SK-N-SH (cell line): ENCODE results near the gene LGSN. TPM values are rescaled to one million over a fixed set of nuclear protein-coding genes. Genes with fewer than 3 reads are reported as not detected.

Source experiments
- CTCF ChIA-PET: fragments of 300-600, 350-600 bp; formaldehyde crosslinking; extraction: SDS; loops from one replicate; lab custom pipeline; 2021; lab: Yijun Ruan, JAX
- POLR2A ChIA-PET: fragments of 350-600 bp; sonication (Branson Sonifier 250); formaldehyde crosslinking; extraction: SDS; loops from one replicate; lab custom pipeline; 2020; ENCODE audit warnings: antibody characterized with exemption, inconsistent platforms; lab: Yijun Ruan, JAX
- DNase-seq: peaks from one replicate; pipeline ENCODE4 v3.0.0; 2012
- H2AFZ ChIP-seq: fragments of 200-600 bp; sonication (generic); 2 replicates; pipeline ENCODE4 v1.8.1; 2016; ENCODE audit warnings: antibody characterized with exemption, mild to moderate bottlenecking, low read depth
- H3F3A ChIP-seq: fragments of 200-600 bp; sonication (generic); replicated peaks from 2 replicates; pipeline ENCODE3; 2016; ENCODE audit warnings: antibody characterized with exemption, mild to moderate bottlenecking; ENCODE audit not compliant: insufficient read depth
- H3K27ac ChIP-seq, 2 experiments: fragments of 200-500 bp in 1 of 2; fragments of 200-600 bp in 1 of 2; sonication (Bioruptor generic) in 1 of 2; sonication (generic), shearing (Covaris generic) in 1 of 2; 2 replicates each; pipeline versions ENCODE4 v1.5.1 to v1.6.1; 2014 to 2016; ENCODE audit warnings: low read depth in 2 of 2, inconsistent platforms in 1 of 2, low read length in 1 of 2, mild to moderate bottlenecking in 1 of 2, mixed read lengths in 1 of 2
- H3K27me3 ChIP-seq: fragments of 200-600 bp; sonication (generic), shearing (Covaris generic); 2 replicates; pipeline ENCODE4 v1.6.1; 2016; ENCODE audit warnings: mixed run types; ENCODE audit not compliant: insufficient read depth
- H3K36me3 ChIP-seq, 2 experiments: fragments of 200-500 bp in 1 of 2; fragments of 200-600 bp in 1 of 2; sonication (Bioruptor generic) in 1 of 2; sonication (generic) in 1 of 2; replicated peaks in 1 of 2; 2 replicates each; pipeline versions ENCODE3 to v1.5.1; 2014 to 2016; ENCODE audit warnings: low read length in 1 of 2, mild to moderate bottlenecking in 1 of 2; ENCODE audit not compliant: insufficient read depth in 2 of 2, control insufficient read depth in 1 of 2
- H3K4me1 ChIP-seq, 2 experiments: fragments of 200-500 bp in 1 of 2; fragments of 200-600 bp in 1 of 2; sonication (Bioruptor generic) in 1 of 2; sonication (generic), shearing (Covaris generic) in 1 of 2; 2 replicates each; pipeline versions ENCODE4 v1.5.1 to v1.6.1; 2014 to 2016; ENCODE audit warnings: low read depth in 1 of 2, low read length in 1 of 2, mixed run types in 1 of 2; ENCODE audit not compliant: insufficient read depth in 2 of 2, control insufficient read depth in 1 of 2
- H3K4me2 ChIP-seq: fragments of 200-600 bp; sonication (generic), shearing (Covaris generic); 2 replicates; pipeline ENCODE4 v1.6.1; 2017; ENCODE audit warnings: mixed run types
- H3K4me3 ChIP-seq, 2 experiments: fragments of 200-500 bp in 1 of 2; fragments of 200-600 bp in 1 of 2; sonication (Bioruptor generic) in 1 of 2; sonication (generic), shearing (Covaris generic) in 1 of 2; 2 replicates each; pipeline versions ENCODE4 v1.5.1 to v1.8.1; 2014 to 2016; ENCODE audit warnings: low read depth in 2 of 2, inconsistent platforms in 1 of 2, low read length in 1 of 2, mild to moderate bottlenecking in 1 of 2, mixed read lengths in 1 of 2, moderate library complexity in 1 of 2
- H3K79me2 ChIP-seq: fragments of 200-600 bp; sonication (generic); 2 replicates; pipeline ENCODE4 v1.8.1; 2017; ENCODE audit warnings: mild to moderate bottlenecking; ENCODE audit not compliant: insufficient read depth
- H3K9ac ChIP-seq: fragments of 200-600 bp; sonication (generic); 2 replicates; pipeline ENCODE4 v1.6.1; 2017; ENCODE audit warnings: mixed run types
- H3K9me2 ChIP-seq: fragments of 200-600 bp; sonication (generic); 2 replicates; pipeline ENCODE4 v1.6.1; 2017; ENCODE audit warnings: mixed run types
- H3K9me3 ChIP-seq: fragments of 200-600 bp; sonication (generic); 2 replicates; pipeline ENCODE4 v1.6.1; 2017; ENCODE audit warnings: mixed run types, mild to moderate bottlenecking, moderate library complexity
- H4K20me1 ChIP-seq: fragments of 200-600 bp; sonication (generic); 2 replicates; pipeline ENCODE4 v1.6.1; 2017; ENCODE audit warnings: mild to moderate bottlenecking, mixed run types; ENCODE audit not compliant: insufficient read depth
- FOSL2 ChIP-seq: IDR thresholded peaks from 2 replicates; pipeline ENCODE4 v1.4.0; 2012; ENCODE audit warnings: low read depth, mild to moderate bottlenecking, moderate library complexity, borderline replicate concordance
- FOXJ3 ChIP-seq: sonication (generic); formaldehyde crosslinking; IDR thresholded peaks from 2 replicates; pipeline ENCODE4 v1.5.1; 2020; ENCODE audit warnings: mild to moderate bottlenecking, missing genetic modification reagents
- GATA2 ChIP-seq: sonication (generic); formaldehyde crosslinking; IDR thresholded peaks from 2 replicates; pipeline ENCODE4 v1.5.0; 2020; ENCODE audit warnings: mild to moderate bottlenecking, missing genetic modification reagents
- RAD21 ChIP-seq: IDR thresholded peaks from 2 replicates; pipeline ENCODE4 v1.6.1; 2012; ENCODE audit warnings: mild to moderate bottlenecking, low read length
- RFX5 ChIP-seq: IDR thresholded peaks from 2 replicates; pipeline ENCODE4 v1.6.1; 2012; ENCODE audit warnings: mild to moderate bottlenecking, improper control_type of control experiment, low read length
- RXRA ChIP-seq: IDR thresholded peaks from 2 replicates; pipeline ENCODE4 v1.4.0; 2012; ENCODE audit warnings: low read depth, mild to moderate bottlenecking, borderline replicate concordance
- SIN3A ChIP-seq: IDR thresholded peaks from 2 replicates; pipeline ENCODE4 v1.6.1; 2012; ENCODE audit warnings: low read depth, mild to moderate bottlenecking, low read length, moderate library complexity, borderline replicate concordance
- TCF12 ChIP-seq: IDR thresholded peaks from 2 replicates; pipeline ENCODE4 v1.4.0; 2012
- WGBS: methylation state at CpG from one replicate; pipeline ENCODE4 v1.1.6; 2017; ENCODE audit warnings: low lambda C conversion rate; 5-methylcytosine and 5-hydroxymethylcytosine counted together
- polyA plus RNA-seq, 3 experiments: library from polyadenylated mRNA; depleted of rRNA; stranded (reverse); fragments of >200 nt; gene quantifications; 2 replicates each; pipeline ENCODE4 v1.2.3, GENCODE V29; 2012
- TF ChIP-seq, protein P1 (sequence below): IDR thresholded peaks from 2 replicates; pipeline ENCODE4 v1.6.1; 2012; ENCODE audit warnings: mild to moderate bottlenecking, low read depth, low read length, moderate library complexity
- TF ChIP-seq, protein P2 (sequence below): fragments of 150-350 bp; IDR thresholded peaks from 2 replicates; pipeline ENCODE4 v1.6.1; 2017; ENCODE audit warnings: antibody characterized with exemption, low read length, low read depth, borderline replicate concordance
- TF ChIP-seq, protein P3 (sequence below): fragments of 150-350 bp; IDR thresholded peaks from 2 replicates; pipeline ENCODE4 v1.6.1; 2016; ENCODE audit warnings: mild to moderate bottlenecking, low read depth, low read length
- TF ChIP-seq, protein P4 (sequence below): IDR thresholded peaks from 2 replicates; pipeline ENCODE4 v1.4.0; 2012; ENCODE audit warnings: low read depth, borderline replicate concordance

Gene LGSN, protein sequence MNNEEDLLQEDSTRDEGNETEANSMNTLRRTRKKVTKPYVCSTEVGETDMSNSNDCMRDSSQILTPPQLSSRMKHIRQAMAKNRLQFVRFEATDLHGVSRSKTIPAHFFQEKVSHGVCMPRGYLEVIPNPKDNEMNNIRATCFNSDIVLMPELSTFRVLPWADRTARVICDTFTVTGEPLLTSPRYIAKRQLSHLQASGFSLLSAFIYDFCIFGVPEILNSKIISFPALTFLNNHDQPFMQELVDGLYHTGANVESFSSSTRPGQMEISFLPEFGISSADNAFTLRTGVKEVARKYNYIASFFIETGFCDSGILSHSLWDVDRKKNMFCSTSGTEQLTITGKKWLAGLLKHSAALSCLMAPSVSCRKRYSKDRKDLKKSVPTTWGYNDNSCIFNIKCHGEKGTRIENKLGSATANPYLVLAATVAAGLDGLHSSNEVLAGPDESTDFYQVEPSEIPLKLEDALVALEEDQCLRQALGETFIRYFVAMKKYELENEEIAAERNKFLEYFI
- polyA plus RNA-seq (2012; rRNA removed): not detected in 2 replicates
- not detected in 2 replicates for polyA plus RNA-seq (2012; cell fraction: cytosol; rRNA removed)
- 0.01 TPM in 1 of 2 replicates, not detected in the other for polyA plus RNA-seq (2012; cell fraction: nucleus; rRNA removed)

DNA sequence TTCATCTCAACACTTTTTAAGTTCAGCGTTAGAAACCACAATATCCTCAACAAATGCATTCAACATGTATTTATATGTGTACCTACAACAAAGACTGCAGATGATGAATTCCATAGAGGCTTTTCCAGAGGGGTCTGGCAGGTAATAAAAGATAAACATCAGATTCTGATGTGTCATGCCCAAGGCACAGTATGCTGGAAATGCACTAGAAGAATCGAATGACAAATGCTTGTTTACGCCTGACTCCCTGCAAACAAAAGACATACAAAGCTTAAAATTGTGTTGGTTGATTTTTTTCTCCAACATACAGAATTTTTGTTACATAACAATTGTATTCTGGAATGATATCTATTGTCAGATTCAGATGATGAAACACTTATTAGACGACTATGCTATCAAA lies at the start of gene LGSN:
Gene LGSN (minus strand): TSS at position 45 of the 400 bp plus-strand sequence. CDS start 40 bp downstream, at position 5.
- Histone ChIP-seq H2AFZ (no peak within 1 kb of the TSS), H3K9me2 (no peaks in the 10 kb centered on the region), H3K79me2 (no peaks in the 10 kb centered on the region), H3K36me3 (no peaks in the 10 kb centered on the region), H3K4me1 (no peaks in the 10 kb centered on the region; a peak in 1 of 4 replicates), H3K9ac (no peak within 1 kb of the TSS), H3K9me3 (no peaks in the 10 kb centered on the region), H3K27ac (no peak within 1 kb of the TSS), H3K4me2 (no peak within 1 kb of the TSS), H3F3A (no peaks in the 10 kb centered on the region), H4K20me1 (no peaks in the 10 kb centered on the region), H3K4me3 (no peak within 1 kb of the TSS)
- 55% methylated on average over 4 of the region's 4 CpGs for WGBS
- no peak for DNase-seq
- ChIA-PET CTCF (interaction anchor here (0.6 to 1.4 kb wide), 3 partner anchors 12 to 1004 kb away, joined by 3 to 4 read pairs (median 4); no protein-coding TSS in a partner anchor), POLR2A (no interaction called here)
- TF ChIP-seq, protein P1, sequence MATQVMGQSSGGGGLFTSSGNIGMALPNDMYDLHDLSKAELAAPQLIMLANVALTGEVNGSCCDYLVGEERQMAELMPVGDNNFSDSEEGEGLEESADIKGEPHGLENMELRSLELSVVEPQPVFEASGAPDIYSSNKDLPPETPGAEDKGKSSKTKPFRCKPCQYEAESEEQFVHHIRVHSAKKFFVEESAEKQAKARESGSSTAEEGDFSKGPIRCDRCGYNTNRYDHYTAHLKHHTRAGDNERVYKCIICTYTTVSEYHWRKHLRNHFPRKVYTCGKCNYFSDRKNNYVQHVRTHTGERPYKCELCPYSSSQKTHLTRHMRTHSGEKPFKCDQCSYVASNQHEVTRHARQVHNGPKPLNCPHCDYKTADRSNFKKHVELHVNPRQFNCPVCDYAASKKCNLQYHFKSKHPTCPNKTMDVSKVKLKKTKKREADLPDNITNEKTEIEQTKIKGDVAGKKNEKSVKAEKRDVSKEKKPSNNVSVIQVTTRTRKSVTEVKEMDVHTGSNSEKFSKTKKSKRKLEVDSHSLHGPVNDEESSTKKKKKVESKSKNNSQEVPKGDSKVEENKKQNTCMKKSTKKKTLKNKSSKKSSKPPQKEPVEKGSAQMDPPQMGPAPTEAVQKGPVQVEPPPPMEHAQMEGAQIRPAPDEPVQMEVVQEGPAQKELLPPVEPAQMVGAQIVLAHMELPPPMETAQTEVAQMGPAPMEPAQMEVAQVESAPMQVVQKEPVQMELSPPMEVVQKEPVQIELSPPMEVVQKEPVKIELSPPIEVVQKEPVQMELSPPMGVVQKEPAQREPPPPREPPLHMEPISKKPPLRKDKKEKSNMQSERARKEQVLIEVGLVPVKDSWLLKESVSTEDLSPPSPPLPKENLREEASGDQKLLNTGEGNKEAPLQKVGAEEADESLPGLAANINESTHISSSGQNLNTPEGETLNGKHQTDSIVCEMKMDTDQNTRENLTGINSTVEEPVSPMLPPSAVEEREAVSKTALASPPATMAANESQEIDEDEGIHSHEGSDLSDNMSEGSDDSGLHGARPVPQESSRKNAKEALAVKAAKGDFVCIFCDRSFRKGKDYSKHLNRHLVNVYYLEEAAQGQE: no peak
- no peak for TF ChIP-seq RXRA
- TF ChIP-seq TCF12: no peak
- TF ChIP-seq, protein P2, sequence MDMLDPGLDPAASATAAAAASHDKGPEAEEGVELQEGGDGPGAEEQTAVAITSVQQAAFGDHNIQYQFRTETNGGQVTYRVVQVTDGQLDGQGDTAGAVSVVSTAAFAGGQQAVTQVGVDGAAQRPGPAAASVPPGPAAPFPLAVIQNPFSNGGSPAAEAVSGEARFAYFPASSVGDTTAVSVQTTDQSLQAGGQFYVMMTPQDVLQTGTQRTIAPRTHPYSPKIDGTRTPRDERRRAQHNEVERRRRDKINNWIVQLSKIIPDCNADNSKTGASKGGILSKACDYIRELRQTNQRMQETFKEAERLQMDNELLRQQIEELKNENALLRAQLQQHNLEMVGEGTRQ: no peak
- peak; percentile 36; the same call in 1 of the 2 replicates for TF ChIP-seq GATA2 (CRISPR knock-in tag)
- TF ChIP-seq, all 33 proteins: peak for 1
- H3K27me3 ChIP-seq: no peaks in the 10 kb centered on the region

DNA sequence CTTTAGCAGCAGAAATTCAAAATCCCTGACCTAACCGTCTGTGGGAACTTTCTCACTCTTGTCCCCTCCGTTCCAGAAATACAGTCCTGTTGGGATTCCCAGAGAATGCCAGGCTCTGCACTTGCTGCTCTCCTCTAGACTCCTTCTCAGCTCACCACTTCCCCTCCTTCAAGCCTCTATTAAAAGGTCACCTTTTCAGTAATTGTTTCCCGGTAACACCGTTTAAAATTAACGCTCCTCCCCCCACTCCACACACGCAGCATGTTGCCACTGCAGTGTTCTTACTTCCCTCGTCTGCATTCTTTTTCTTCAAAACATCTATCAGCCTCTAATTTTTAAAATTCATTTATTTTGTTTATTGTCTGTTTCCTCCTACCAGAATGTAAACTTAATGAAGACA lies 48.6 kb upstream of the LGSN start:
- H3K4me2 ChIP-seq: no peak overlapping the region
- no peak overlapping the region for H3K27ac ChIP-seq
- H3K9ac ChIP-seq: no peak overlapping the region
- H3K4me3 ChIP-seq: no peak overlapping the region
- WGBS: 60% methylated on average over 7 of the region's 7 CpGs
- no peak overlapping the region for H2AFZ ChIP-seq
- CTCF ChIA-PET: no interaction called here
- H3K27me3 ChIP-seq: no peaks in the 10 kb centered on the region
- no peaks in the 10 kb centered on the region for H3F3A ChIP-seq
- H3K9me2 ChIP-seq: no peaks in the 10 kb centered on the region
- no peaks in the 10 kb centered on the region for H3K36me3 ChIP-seq
- no peak for DNase-seq
- H4K20me1 ChIP-seq: no peaks in the 10 kb centered on the region
- H3K4me1 ChIP-seq: no peaks in the 10 kb centered on the region; a peak in 2 of 4 replicates
- POLR2A ChIA-PET: no interaction called here
- no peaks in the 10 kb centered on the region for H3K9me3 ChIP-seq
- no peaks in the 10 kb centered on the region for H3K79me2 ChIP-seq
- no peak for TF ChIP-seq RAD21
- no peak for TF ChIP-seq SIN3A
- TF ChIP-seq, protein P3, sequence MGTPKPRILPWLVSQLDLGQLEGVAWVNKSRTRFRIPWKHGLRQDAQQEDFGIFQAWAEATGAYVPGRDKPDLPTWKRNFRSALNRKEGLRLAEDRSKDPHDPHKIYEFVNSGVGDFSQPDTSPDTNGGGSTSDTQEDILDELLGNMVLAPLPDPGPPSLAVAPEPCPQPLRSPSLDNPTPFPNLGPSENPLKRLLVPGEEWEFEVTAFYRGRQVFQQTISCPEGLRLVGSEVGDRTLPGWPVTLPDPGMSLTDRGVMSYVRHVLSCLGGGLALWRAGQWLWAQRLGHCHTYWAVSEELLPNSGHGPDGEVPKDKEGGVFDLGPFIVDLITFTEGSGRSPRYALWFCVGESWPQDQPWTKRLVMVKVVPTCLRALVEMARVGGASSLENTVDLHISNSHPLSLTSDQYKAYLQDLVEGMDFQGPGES: no peak
- no peak for TF ChIP-seq RFX5
- TF ChIP-seq FOSL2: no peak
- TF ChIP-seq, protein P4, sequence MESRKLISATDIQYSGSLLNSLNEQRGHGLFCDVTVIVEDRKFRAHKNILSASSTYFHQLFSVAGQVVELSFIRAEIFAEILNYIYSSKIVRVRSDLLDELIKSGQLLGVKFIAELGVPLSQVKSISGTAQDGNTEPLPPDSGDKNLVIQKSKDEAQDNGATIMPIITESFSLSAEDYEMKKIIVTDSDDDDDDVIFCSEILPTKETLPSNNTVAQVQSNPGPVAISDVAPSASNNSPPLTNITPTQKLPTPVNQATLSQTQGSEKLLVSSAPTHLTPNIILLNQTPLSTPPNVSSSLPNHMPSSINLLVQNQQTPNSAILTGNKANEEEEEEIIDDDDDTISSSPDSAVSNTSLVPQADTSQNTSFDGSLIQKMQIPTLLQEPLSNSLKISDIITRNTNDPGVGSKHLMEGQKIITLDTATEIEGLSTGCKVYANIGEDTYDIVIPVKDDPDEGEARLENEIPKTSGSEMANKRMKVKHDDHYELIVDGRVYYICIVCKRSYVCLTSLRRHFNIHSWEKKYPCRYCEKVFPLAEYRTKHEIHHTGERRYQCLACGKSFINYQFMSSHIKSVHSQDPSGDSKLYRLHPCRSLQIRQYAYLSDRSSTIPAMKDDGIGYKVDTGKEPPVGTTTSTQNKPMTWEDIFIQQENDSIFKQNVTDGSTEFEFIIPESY: no peak
- TF ChIP-seq, protein P1: no peak
- TF ChIP-seq FOXJ3 (CRISPR knock-in tag): no peak
